ENCODE data around the gene CTTNBP2NL.

The CTTNBP2NL gene

GRCh38 chr1:112509660-112510178 is 113.7 kb downstream of the CTTNBP2NL start:
- peaks cover 0 to 22% (median 0%) of the 10 kb centered on the region in 11 experiments; a peak in 4 of 22 replicates for H4K20me1 ChIP-seq
- no peak overlapping the region for H3K27ac ChIP-seq
- no peaks in the 10 kb centered on the region for H3K36me3 ChIP-seq
- no peak overlapping the region for H3K4me2 ChIP-seq
- no peak overlapping the region for H3K4me3 ChIP-seq
- peaks cover 8 to 36% (median 33%) of the 10 kb centered on the region in 10 experiments; a peak in 18 of 20 replicates for H3K4me1 ChIP-seq
- H3K9ac ChIP-seq, result no peak overlapping the region
- peaks cover 0 to 9% (median 0%) of the 10 kb centered on the region in 11 experiments; a peak in 5 of 22 replicates for H3K9me3 ChIP-seq (replicated peaks in 1 of 11)
- TF ChIP-seq Cebpa-rat (IDR thresholded peaks at IDR 0.05), result no peak
- peaks cover 41 to 66% (median 52%) of the 10 kb centered on the region in 11 experiments for H3K27me3 ChIP-seq

GRCh38 chr1:112510340-112510739 is 114.3 kb downstream of the CTTNBP2NL start:
- H3K27me3 ChIP-seq, result peaks cover 41 to 60% (median 52%) of the 10 kb centered on the region in 11 experiments
- no peak overlapping the region for H3K4me3 ChIP-seq
- H3K4me1 ChIP-seq, result peaks cover 8 to 30% (median 27%) of the 10 kb centered on the region in 10 experiments; a peak in 18 of 20 replicates
- no peak overlapping the region for H3K27ac ChIP-seq
- H3K36me3 ChIP-seq, result no peaks in the 10 kb centered on the region
- no peak overlapping the region for H3K4me2 ChIP-seq
- H4K20me1 ChIP-seq, result peaks cover 0 to 22% (median 0%) of the 10 kb centered on the region in 11 experiments; a peak in 4 of 22 replicates
- no peak overlapping the region for H3K9ac ChIP-seq
- H3K9me3 ChIP-seq (replicated peaks in 1 of 11), result peaks cover 0 to 9% (median 0%) of the 10 kb centered on the region in 11 experiments; a peak in 5 of 22 replicates
- TF ChIP-seq Cebpa-rat (IDR thresholded peaks at IDR 0.05), result no peak
